BLaER1 treated with 17β-estradiol and CSF1 and Interleukin-3, amounts not matched to agents 10 nM and 100 nM (cell line): Measurements from ENCODE around the gene LOXL1.
"Not testable (repeated sequence)": the region's sequence is repeated elsewhere in the genome, so short reads cannot be mapped to it uniquely, and the experiment has no call there.

ENCODE experiments used
- H3K27ac ChIP-seq, 11 experiments: shearing (Covaris generic); formaldehyde crosslinking; 2 replicates each; pipeline ENCODE4 v1.8.1; 2022
- H3K27me3 ChIP-seq, 11 experiments: shearing (Covaris generic); formaldehyde crosslinking; 2 replicates each; pipeline ENCODE4 v1.8.1; 2022
- H3K36me3 ChIP-seq, 11 experiments: shearing (Covaris generic); formaldehyde crosslinking; 2 replicates each; pipeline ENCODE4 v1.8.1; 2022
- H3K4me1 ChIP-seq, 10 experiments: shearing (Covaris generic); formaldehyde crosslinking; 2 replicates each; pipeline ENCODE4 v1.8.1; 2022
- H3K4me2 ChIP-seq, 11 experiments: shearing (Covaris generic); formaldehyde crosslinking; 2 replicates each; pipeline ENCODE4 v1.8.1; 2022
- H3K4me3 ChIP-seq, 10 experiments: shearing (Covaris generic); formaldehyde crosslinking; 2 replicates each; pipeline ENCODE4 v1.8.1; 2022
- H3K9ac ChIP-seq, 11 experiments: shearing (Covaris generic); formaldehyde crosslinking; 2 replicates each; pipeline ENCODE4 v1.8.1; 2022
- H3K9me3 ChIP-seq, 11 experiments: shearing (Covaris generic); formaldehyde crosslinking; replicated peaks in 1 of 11; 2 replicates each; pipeline ENCODE4 v1.8.1; 2022
- H4K20me1 ChIP-seq, 11 experiments: shearing (Covaris generic); formaldehyde crosslinking; 2 replicates each; pipeline ENCODE4 v1.8.1; 2022
- Cebpa-rat ChIP-seq, 11 experiments: shearing (Covaris generic); IDR thresholded peaks; 2 replicates each; pipeline ENCODE4 v1.8.1; 2022

Gene LOXL1

DNA sequence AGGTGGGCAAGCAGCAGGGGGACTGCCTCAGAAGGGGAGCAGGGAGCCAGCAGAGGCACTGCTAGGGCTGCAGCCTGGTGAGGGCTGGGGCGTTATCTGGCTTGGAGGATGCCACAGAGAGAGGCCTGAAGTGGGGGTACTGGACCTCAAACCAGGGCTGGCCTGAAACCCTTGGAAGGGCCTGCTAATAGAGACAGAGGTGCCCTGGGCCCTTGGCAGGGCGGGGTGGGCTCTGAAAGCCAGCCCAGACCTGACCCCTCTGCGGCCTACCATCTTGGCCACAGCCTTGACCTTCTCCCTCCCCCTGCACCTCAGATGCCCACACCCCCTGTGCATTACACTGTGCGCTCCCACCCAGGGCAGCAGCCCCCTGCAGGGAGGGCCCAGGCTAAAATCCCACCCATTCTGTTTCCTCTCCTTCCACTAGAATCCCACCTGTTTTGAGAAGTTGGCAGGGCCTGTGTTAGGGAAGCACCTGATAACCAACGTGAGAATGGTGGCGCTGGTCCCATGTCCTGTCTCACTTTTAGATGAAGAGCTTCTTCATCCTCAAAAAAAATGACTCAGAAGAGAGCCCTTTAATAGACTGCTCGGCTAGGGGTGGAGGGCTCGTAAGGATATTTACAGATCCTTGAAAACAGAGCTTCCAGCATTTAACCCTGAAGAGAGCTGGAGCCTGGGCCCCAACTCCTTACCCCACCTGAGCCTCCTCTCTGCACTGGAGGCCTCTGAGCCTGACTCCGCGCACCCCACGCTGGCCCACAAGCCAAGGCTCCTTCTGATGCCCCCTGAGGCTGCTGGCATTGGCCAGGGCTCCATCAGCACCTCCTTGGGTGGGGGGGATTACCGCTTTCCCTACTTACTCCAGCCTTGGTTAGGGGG, 29.8 kb downstream of the LOXL1 start:
- TF ChIP-seq Cebpa-rat (IDR thresholded peaks at IDR 0.05): no peak
- no peaks in the 10 kb centered on the region for H3K27me3 ChIP-seq
- H3K9ac ChIP-seq: no peak overlapping the region; a peak in 1 of 22 replicates
- H4K20me1 ChIP-seq: no peaks in the 10 kb centered on the region
- no peak overlapping the region for H3K4me3 ChIP-seq
- no peaks in the 10 kb centered on the region for H3K9me3 ChIP-seq
- peaks cover 66 to 85% (median 73%) of the 10 kb centered on the region in 10 experiments for H3K4me1 ChIP-seq
- H3K27ac ChIP-seq: no peak overlapping the region
- no peaks in the 10 kb centered on the region for H3K36me3 ChIP-seq
- peak overlapping the region; percentile 54 to 90 (median 75) for H3K4me2 ChIP-seq

DNA sequence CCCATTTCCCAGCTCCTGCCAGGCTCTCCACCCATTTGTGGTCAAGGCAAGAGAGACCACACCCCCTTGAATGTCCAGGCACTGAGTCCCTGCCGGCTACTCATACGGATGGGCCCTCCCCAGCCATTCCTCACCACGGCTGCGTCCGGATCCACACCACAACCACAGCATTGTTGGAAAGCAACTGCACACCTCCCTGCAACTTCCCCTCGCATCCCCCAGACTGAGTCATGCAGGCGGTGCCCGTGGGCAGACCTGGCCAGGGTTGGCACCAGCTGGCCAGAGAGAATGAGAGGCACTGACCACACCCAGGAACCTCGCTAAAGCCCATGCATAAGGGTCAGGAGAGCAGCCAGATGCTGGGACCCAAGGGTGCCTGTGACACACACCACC, 30.5 kb downstream of the LOXL1 start:
- Histone ChIP-seq H3K27me3 (no peaks in the 10 kb centered on the region), H3K4me1 (peaks cover 60 to 78% (median 67%) of the 10 kb centered on the region in 10 experiments), H3K4me2 (peak overlapping the region; percentile 54 to 90 (median 75)), H4K20me1 (no peaks in the 10 kb centered on the region), H3K27ac (peak overlapping the region in 3 of 11 experiments; percentile 24 to 43 (median 34); a peak in 4 of 22 replicates), H3K9ac (no peak overlapping the region), H3K4me3 (no peak overlapping the region), H3K9me3 (no peaks in the 10 kb centered on the region), H3K36me3 (no peaks in the 10 kb centered on the region)
- TF ChIP-seq Cebpa-rat (IDR thresholded peaks at IDR 0.05): no peak

DNA sequence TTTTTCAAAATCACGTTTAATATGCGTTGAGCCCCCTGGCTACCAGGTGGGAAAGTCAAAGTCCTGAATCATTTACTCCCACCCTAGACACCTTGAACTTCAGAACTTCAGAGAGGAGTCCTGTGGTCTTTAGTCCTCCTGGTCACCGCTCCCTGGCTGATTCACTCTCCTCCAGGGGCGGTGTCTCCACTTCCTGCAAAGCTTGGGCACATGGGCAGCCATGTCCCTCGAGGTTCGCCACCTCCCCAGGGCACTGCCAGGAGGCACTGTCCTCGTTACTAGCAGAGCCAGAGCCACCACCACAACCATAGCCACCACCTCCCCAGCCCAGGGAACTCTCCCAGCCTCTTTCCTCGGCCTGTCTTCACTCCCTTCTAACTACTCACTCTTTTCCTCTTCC, 31.0 kb downstream of the LOXL1 start:
- TF ChIP-seq Cebpa-rat (IDR thresholded peaks at IDR 0.05): no peak
- Histone ChIP-seq H3K4me1 (peaks cover 55 to 73% (median 62%) of the 10 kb centered on the region in 10 experiments), H3K4me2 (peak overlapping the region; percentile 54 to 90 (median 75)), H4K20me1 (no peaks in the 10 kb centered on the region), H3K27me3 (no peaks in the 10 kb centered on the region), H3K4me3 (no peak overlapping the region), H3K9me3 (no peaks in the 10 kb centered on the region), H3K36me3 (no peaks in the 10 kb centered on the region), H3K9ac (no peak overlapping the region), H3K27ac (peak overlapping the region in 6 of 11 experiments; percentile 8 to 43 (median 26); a peak in 8 of 22 replicates)

DNA sequence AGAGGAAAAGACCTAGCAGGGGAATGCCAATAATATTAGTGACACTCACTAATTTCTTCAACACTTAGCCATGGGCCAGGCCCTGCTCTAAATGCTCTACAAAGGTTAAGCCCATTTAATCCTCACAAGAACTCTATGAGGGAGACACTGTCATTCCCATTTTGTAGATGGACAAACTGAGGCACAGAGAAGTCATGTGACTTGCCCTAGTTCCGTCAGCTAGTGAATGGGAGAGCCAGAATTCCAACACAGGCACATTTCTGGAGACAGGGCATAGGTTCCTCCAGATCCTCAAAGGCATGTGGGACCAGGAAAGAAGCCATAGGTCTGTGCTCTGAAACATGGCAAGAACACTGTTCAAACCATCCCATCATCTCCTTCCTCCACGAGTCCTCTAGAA, 31.5 kb downstream of the LOXL1 start:
- peak overlapping the region; percentile 54 to 90 (median 75); a peak in 20 of 22 replicates for H3K4me2 ChIP-seq
- no peaks in the 10 kb centered on the region for H3K27me3 ChIP-seq
- peaks cover 50 to 68% (median 57%) of the 10 kb centered on the region in 10 experiments for H3K4me1 ChIP-seq
- peak overlapping the region in 4 of 11 experiments; percentile 22 to 43 (median 29); a peak in 7 of 22 replicates for H3K27ac ChIP-seq
- H3K4me3 ChIP-seq: no peak overlapping the region
- H4K20me1 ChIP-seq: no peaks in the 10 kb centered on the region
- H3K36me3 ChIP-seq: no peaks in the 10 kb centered on the region
- no peak overlapping the region for H3K9ac ChIP-seq
- TF ChIP-seq Cebpa-rat (IDR thresholded peaks at IDR 0.05): no peak
- no peaks in the 10 kb centered on the region for H3K9me3 ChIP-seq

DNA sequence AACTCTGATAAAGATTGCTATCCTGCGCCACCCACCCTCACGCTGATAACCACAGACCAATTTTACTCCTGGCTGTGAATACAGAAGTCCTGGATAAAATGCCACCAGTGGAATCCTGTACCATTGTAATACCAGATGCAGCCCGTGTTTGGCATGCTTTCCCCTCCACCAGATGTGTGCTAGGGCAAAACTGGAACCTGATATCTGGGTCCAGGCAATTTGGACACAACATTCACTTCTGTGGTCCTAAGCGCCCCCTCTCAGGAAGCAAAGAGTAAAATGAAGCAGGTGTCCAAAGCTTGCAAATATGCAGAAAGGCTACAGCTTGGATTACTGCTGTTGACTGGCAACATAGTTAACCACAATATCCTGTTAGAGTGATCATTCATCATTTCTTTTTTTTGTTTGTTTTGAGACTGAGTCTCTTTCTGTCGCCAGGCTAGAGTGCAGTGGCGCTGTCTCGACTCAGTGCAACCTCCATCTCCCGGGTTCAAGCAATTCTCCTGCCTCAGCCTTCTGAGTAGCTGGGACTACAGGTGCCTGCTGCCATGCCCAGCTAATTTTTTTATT, 32.8 kb downstream of the LOXL1 start:
- Histone ChIP-seq H3K9ac (peak overlapping the region in 3 of 11 experiments; percentile 14 to 31 (median 15); a peak in 5 of 22 replicates), H3K36me3 (no peaks in the 10 kb centered on the region), H3K4me2 (peak overlapping the region; percentile 55 to 90 (median 74)), H3K9me3 (no peaks in the 10 kb centered on the region), H3K27me3 (no peaks in the 10 kb centered on the region), H3K4me3 (no peak overlapping the region), H3K4me1 (peaks cover 48 to 59% (median 54%) of the 10 kb centered on the region in 10 experiments), H4K20me1 (no peaks in the 10 kb centered on the region), H3K27ac (peak overlapping the region in 9 of 11 experiments; percentile 8 to 49 (median 38); a peak in 10 of 22 replicates)
- TF ChIP-seq Cebpa-rat (IDR thresholded peaks at IDR 0.05): no peak

DNA sequence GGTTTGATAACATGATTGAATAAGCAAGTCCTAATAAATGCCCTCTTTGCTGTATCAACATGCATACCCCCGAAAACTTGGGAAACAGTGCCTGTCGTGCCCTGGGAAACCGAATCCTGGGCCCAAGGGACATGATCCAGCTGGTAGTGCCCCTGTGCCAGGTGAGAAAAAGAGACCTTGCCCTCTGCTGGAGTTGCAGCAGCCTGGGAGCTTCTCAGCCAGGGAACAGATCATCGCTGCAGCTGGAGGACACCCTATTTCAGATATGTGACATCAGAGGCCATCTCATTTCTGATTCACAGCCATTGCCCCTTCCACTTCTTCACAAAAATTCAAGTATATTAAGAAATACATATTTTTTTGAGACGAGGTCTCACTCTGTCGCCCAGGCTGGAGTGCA, 33.5 kb downstream of the LOXL1 start:
- H3K9ac ChIP-seq: peak overlapping the region in 3 of 11 experiments; percentile 14 to 31 (median 15); a peak in 5 of 22 replicates

DNA sequence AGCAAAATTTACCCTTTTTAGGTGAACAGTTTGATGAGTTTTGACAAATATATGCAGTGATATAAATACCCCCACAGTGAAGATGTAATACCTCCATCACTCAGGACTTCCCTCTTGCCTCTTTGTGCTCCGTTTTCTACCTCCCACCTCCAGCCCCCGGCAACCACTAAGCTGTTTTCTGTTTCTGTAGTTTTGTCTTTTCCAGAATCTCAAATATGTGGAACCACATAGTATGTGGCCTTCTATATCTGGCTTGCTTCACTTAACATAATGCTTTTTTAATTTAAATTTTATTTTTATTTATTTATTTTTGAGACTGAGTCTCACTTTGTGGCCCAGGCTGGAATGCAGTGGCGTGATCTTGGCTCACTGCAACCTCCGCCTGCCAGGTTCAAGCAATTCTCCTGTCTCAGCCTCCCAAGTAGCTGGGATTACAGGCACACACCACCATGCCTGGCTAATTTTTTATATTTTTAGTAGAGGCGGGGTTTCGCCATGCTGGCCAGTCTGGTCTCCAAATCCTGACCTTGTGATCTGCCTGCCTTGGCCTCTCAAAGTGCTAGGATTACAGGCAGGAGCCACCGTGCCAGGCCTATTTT, 34.3 kb downstream of the LOXL1 start:
- H3K4me3 ChIP-seq, H3K9ac ChIP-seq, H3K9me3 ChIP-seq: not testable (repeated sequence)

More for the DNA sequence above, 33.5 kb downstream of the LOXL1 start:
- TF ChIP-seq Cebpa-rat (IDR thresholded peaks at IDR 0.05): no peak
- no peaks in the 10 kb centered on the region for H3K27me3 ChIP-seq
- H3K4me1 ChIP-seq: peaks cover 50 to 62% (median 55%) of the 10 kb centered on the region in 10 experiments
- no peaks in the 10 kb centered on the region for H3K9me3 ChIP-seq
- H3K27ac ChIP-seq: peak overlapping the region in 6 of 11 experiments; percentile 8 to 49 (median 41); a peak in 9 of 22 replicates
- H3K36me3 ChIP-seq: no peaks in the 10 kb centered on the region
- peak overlapping the region; percentile 55 to 90 (median 74) for H3K4me2 ChIP-seq
- H4K20me1 ChIP-seq: no peaks in the 10 kb centered on the region
- no peak overlapping the region for H3K4me3 ChIP-seq

DNA sequence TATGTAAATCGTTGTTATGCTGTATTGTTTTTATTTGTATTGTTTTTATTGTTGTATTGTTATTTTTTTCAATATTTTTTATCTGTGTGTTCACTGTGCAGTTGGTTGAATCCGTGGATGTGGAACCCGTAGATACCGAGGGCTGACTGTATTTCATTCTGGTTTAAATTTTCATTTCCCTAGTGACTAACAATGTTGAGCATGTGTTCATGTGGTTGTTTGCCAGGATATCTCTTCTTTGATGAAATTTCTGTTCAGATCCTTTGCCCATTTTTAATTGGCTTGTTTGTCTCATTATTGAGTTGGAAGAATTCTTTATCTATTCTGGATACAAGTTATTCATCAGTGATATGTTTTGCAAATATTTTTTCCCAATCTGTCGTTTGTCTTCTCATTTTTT, 36.2 kb downstream of the LOXL1 start:
- Histone ChIP-seq H3K4me1 (peaks cover 52 to 68% (median 61%) of the 10 kb centered on the region in 10 experiments), H3K27ac (no peak overlapping the region), H3K36me3 (no peaks in the 10 kb centered on the region), H3K27me3 (no peaks in the 10 kb centered on the region), H3K4me2 (no peak overlapping the region), H3K4me3 (no peak overlapping the region), H4K20me1 (no peaks in the 10 kb centered on the region; a peak in 1 of 22 replicates), H3K9me3 (no peaks in the 10 kb centered on the region), H3K9ac (no peak overlapping the region)
- TF ChIP-seq Cebpa-rat (IDR thresholded peaks at IDR 0.05): no peak

More for the DNA sequence above, 34.3 kb downstream of the LOXL1 start:
- H3K36me3 ChIP-seq, H4K20me1 ChIP-seq, H3K27me3 ChIP-seq: not testable (repeated sequence)
- H3K27ac ChIP-seq: peak overlapping the region in 1 of 11 experiments; percentile 44; a peak in 1 of 22 replicates
- H3K4me2 ChIP-seq: peak overlapping the region in 7 of 11 experiments; percentile 55 to 87 (median 73); a peak in 8 of 22 replicates
- H3K4me1 ChIP-seq: peaks cover 56 to 70% (median 62%) of the 10 kb centered on the region in 10 experiments

DNA sequence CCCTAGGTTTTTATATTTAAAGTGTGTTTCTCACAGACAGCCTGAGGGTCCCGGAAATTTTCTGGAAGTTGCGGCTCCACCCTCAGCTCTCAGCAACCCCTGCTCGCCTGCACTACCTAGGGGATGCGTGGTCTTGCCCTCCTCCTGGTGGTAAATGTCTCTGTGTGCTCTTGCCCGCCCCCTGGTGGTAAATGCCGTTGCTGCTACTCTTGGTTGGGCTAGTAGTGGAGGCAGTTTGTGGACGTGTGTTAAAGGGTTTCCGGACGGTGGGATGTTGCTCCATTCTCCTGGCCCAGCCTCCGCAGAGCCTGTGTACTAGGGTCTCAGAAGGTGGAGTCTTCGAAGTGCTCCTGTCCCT, 38.5 kb downstream of the LOXL1 start:
- H3K4me1 ChIP-seq: peaks cover 29 to 45% (median 38%) of the 10 kb centered on the region in 10 experiments
- peak overlapping the region in 8 of 11 experiments; percentile 18 to 51 (median 42); a peak in 10 of 22 replicates for H3K27ac ChIP-seq
- H3K36me3 ChIP-seq: no peaks in the 10 kb centered on the region
- H3K27me3 ChIP-seq: no peaks in the 10 kb centered on the region
- H3K4me3 ChIP-seq: peak overlapping the region in 2 of 10 experiments; percentile 20 to 41; a peak in 4 of 20 replicates
- no peaks in the 10 kb centered on the region; a peak in 1 of 22 replicates for H4K20me1 ChIP-seq
- TF ChIP-seq Cebpa-rat (IDR thresholded peaks at IDR 0.05): no peak
- no peaks in the 10 kb centered on the region for H3K9me3 ChIP-seq
- peak overlapping the region in 7 of 11 experiments; percentile 6 to 58 (median 36); a peak in 6 of 22 replicates for H3K9ac ChIP-seq
- peak overlapping the region; percentile 72 to 94 (median 82) for H3K4me2 ChIP-seq
